ENCODE data around the gene GMIP. TPM values are rescaled to one million over a fixed set of nuclear protein-coding genes. Genes with fewer than 3 reads are reported as not detected.

The GMIP gene
- total and polyA plus RNA-seq, 2 of the 4 experiments (the other 2 are of a cell fraction): 4.1 to 11.0 TPM

DNA sequence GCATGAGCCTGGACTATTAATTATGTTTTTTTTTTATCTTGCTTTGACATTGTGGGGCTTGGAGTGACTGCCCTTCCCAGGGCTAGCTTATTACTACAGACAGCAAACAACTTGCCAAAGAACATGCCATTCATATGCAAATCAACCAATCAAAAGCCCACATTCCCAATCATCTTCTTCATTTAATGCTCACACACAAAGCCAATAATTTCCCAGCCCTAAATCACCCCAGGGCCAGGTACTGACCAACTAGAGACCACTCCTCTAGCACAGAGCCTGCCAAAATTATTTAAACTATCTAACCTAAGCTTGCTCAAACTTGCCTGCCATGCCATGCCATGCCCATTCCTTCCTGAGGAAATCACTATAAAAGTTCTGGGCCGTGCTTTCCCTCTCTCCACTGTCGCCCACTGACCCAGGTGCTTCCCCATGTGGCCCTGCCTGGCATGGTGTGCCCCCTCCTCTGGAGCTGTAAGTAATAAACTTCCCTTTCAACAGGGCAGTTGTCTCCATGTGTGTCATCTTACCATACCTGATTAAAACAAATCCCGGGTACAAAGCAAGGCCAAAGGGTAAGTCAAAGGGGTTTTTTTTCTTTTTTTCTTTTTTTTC is 40.6 kb downstream of the GMIP start:
- TF ChIP-seq MAFK (IDR thresholded peaks at IDR 0.05; ENCODE audit: low read depth, low read length) (no peak), BHLHE40 (IDR thresholded peaks at IDR 0.05; ENCODE audit: low read depth, low read length) (no peak), RFX5 (IDR thresholded peaks at IDR 0.05; ENCODE audit: low read depth, low read length) (no peak), POLR2A (IDR thresholded peaks at IDR 0.05; ENCODE audit: low read depth, low read length) (no peak), CTCF (conservative IDR thresholded peaks at IDR 0.05; ENCODE audit: low read depth, low read length) (no peak), NFE2L2 (IDR thresholded peaks at IDR 0.05; ENCODE audit: low read depth, low read length) (no peak), MXI1 (IDR thresholded peaks at IDR 0.05; ENCODE audit: borderline replicate concordance, low read depth, low read length) (no peak), RCOR1 (IDR thresholded peaks at IDR 0.05; ENCODE audit: insufficient replicate concordance, low read length) (no peak), CEBPB (IDR thresholded peaks at IDR 0.05; ENCODE audit: low read depth, low read length) (no peak), RAD21 (IDR thresholded peaks at IDR 0.05; ENCODE audit: low read length) (no peak), FOS (IDR thresholded peaks at IDR 0.05; ENCODE audit: low read depth, low read length) (no peak), SMC3 (IDR thresholded peaks at IDR 0.05; ENCODE audit: low read depth, low read length) (no peak), ELK1 (IDR thresholded peaks at IDR 0.05; ENCODE audit: borderline replicate concordance, low read depth, low read length) (no peak), MAZ (IDR thresholded peaks at IDR 0.05; ENCODE audit: borderline replicate concordance, low read depth, low read length) (no peak), CHD1 (IDR thresholded peaks at IDR 0.05; ENCODE audit: low read depth, low read length) (no peak)
- TF ChIP-seq, protein P1, sequence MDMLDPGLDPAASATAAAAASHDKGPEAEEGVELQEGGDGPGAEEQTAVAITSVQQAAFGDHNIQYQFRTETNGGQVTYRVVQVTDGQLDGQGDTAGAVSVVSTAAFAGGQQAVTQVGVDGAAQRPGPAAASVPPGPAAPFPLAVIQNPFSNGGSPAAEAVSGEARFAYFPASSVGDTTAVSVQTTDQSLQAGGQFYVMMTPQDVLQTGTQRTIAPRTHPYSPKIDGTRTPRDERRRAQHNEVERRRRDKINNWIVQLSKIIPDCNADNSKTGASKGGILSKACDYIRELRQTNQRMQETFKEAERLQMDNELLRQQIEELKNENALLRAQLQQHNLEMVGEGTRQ (IDR thresholded peaks at IDR 0.05; ENCODE audit: low read depth, low read length): no peak
- no TSS peak for BruUV-seq (replicated peaks)
- H3K56ac ChIP-seq (ENCODE audit: extremely low read depth, insufficient read depth, low read length): no peak overlapping the region
- no peaks in the 10 kb centered on the region for H3K27me3 ChIP-seq (ENCODE audit: control insufficient read depth, insufficient read depth, low read length)
- no peak overlapping the region for H2BK120ac ChIP-seq (ENCODE audit: low read depth, low read length)
- H4K20me1 ChIP-seq (ENCODE audit: insufficient read depth, low read length): no peaks in the 10 kb centered on the region
- H3K36me3 ChIP-seq (ENCODE audit: control insufficient read depth, insufficient read depth, low read length): no peaks in the 10 kb centered on the region; the same call in 1 of the 2 replicates
- 80% methylated on average over 2 of the region's 3 CpGs; no CpG with 5 or more reads in 1 of the 2 experiments for WGBS, 2 experiments (ENCODE audit: extremely low coverage in 2 of 2, insufficient read length in 1 of 2)
- no peaks in the 10 kb centered on the region for H3K4me1 ChIP-seq (ENCODE audit: control insufficient read depth, insufficient read depth, low read length)
- dilution Hi-C loops (cut with HindIII; ENCODE audit: low sequenced_read_pairs, unreplicated experiment): no loop called here
- no peak overlapping the region for H3K18ac ChIP-seq (ENCODE audit: low read depth, low read length)
- no peak overlapping the region for H3K9ac ChIP-seq (ENCODE audit: low read depth, low read length)
- CTCF ChIA-PET: no interaction called here
- intact Hi-C loops (cut with micrococcal nuclease): no loop called here
- POLR2A ChIA-PET (ENCODE audit: unreplicated experiment): no interaction called here
- H2BK5ac ChIP-seq (ENCODE audit: low read depth, low read length, poor library complexity, severe bottlenecking): no peak overlapping the region
- H3K27ac ChIP-seq (ENCODE audit: insufficient read depth, low read length): no peak overlapping the region
- H2BK15ac ChIP-seq (ENCODE audit: low read depth, low read length): no peak overlapping the region
- ATAC-seq (ENCODE audit: low read depth) (no peak), DNase-seq (no peak)
- no peak overlapping the region for H3K23ac ChIP-seq (ENCODE audit: low read depth, low read length)
- no peak overlapping the region for H4K91ac ChIP-seq (ENCODE audit: insufficient read depth, low read depth, low read length)
- H3K79me1 ChIP-seq (ENCODE audit: low read depth in 1 of 2, low read length in 2 of 2): 0 out of 4 replicates have a peak, but pooled peaks cover 0 to 5% of the 10 kb centered on the region in 2 experiments
- H3K14ac ChIP-seq (replicated peaks; ENCODE audit: low read depth, low read length): no peak overlapping the region
- no peak overlapping the region for H2BK20ac ChIP-seq (ENCODE audit: low read depth, low read length)
- no peaks in the 10 kb centered on the region for H3K9me3 ChIP-seq (ENCODE audit: control insufficient read depth, insufficient read depth, low read length)
- in situ Hi-C loops (cut with MboI; ENCODE audit: low sequenced_read_pairs): no loop called here
- H2AK9ac ChIP-seq (replicated peaks; ENCODE audit: low read depth, low read length, poor library complexity): no peak overlapping the region
- no peak overlapping the region for H3K4ac ChIP-seq (ENCODE audit: low read depth, low read length)
- no peak overlapping the region for H3K4me2 ChIP-seq (ENCODE audit: low read depth, low read length)
- H2AFZ ChIP-seq (replicated peaks; ENCODE audit: low read length, poor library complexity): no peak overlapping the region
- no peak overlapping the region for H4K5ac ChIP-seq (ENCODE audit: low read depth, low read length)
- peaks cover 10% of the 10 kb centered on the region for H3K9me1 ChIP-seq (ENCODE audit: insufficient read depth, low read length)
- H2AK5ac ChIP-seq (ENCODE audit: low read depth, low read length): no peak overlapping the region
- no peak overlapping the region for H3K4me3 ChIP-seq (ENCODE audit: insufficient read depth, low read depth, low read length)
- no peak overlapping the region for H4K8ac ChIP-seq (ENCODE audit: low read depth in 2 of 2, low read length in 2 of 2)
